Upper lobe of right lung (tissue), 1 donor: ENCODE data around the gene COQ8A. TPM values are rescaled to one million over a fixed set of nuclear protein-coding genes. Genes with fewer than 3 reads are reported as not detected.

Experiments used
- ATAC-seq: fragments of 200-7000 bp; cut with Tn5 transposase; one replicate; pipeline ENCODE4 v1.9.1; 2020; ENCODE audit warnings: mild to moderate bottlenecking, moderate library complexity
- DNase-seq: peaks from one replicate; pipeline ENCODE4 v3.0.0-alpha.2; 2020
- H3K27ac ChIP-seq: fragments of 200-600 bp; one replicate; pipeline ENCODE4 v1.8.0; 2022
- H3K27me3 ChIP-seq: fragments of 200-600 bp; one replicate; pipeline ENCODE4 v1.8.0; 2022; ENCODE audit warnings: mild to moderate bottlenecking
- H3K36me3 ChIP-seq: fragments of 200-600 bp; one replicate; pipeline ENCODE4 v1.8.0; 2022
- H3K4me1 ChIP-seq: fragments of 200-600 bp; one replicate; pipeline ENCODE4 v1.8.0; 2022
- H3K4me3 ChIP-seq: fragments of 200-600 bp; one replicate; pipeline ENCODE4 v1.8.0; 2022; ENCODE audit warnings: mild to moderate bottlenecking
- H3K9me3 ChIP-seq: fragments of 200-600 bp; one replicate; pipeline ENCODE4 v1.8.0; 2022
- CTCF ChIP-seq: fragments of 200-600 bp; IDR thresholded peaks from one replicate; pipeline ENCODE4 v1.8.0; 2022; ENCODE audit warnings: antibody characterized with exemption
- intact Hi-C: fragments of 100-400 bp; cut with DNase I; formaldehyde crosslinking; loops from one replicate; pipeline ENCODE4 v1.11.0; 2022
- total RNA-seq: library from RNA; stranded (reverse); fragmentation: NEBNext Ultra II Directional; extraction: Animal tissue kit (Norgen Biotek cat#: 25700); gene quantifications from one replicate; pipeline ENCODE4 v1.2.1, GENCODE V29; 2021
- donor health status: DM: no; HTN: yes; CAD: no; lungs with severe emphysema.

COQ8A gene
- total RNA-seq, 1 donor from 2014 or later = 30.6 TPM

GRCh38 chr1:226987179-226987536 lies 47.1 kb downstream of the COQ8A start:
- Histone ChIP-seq H3K36me3 (peaks cover 43% of the 10 kb centered on the region), H3K4me1 (peaks cover 39% of the 10 kb centered on the region), H3K9me3 (no peaks in the 10 kb centered on the region), H3K27me3 (no peaks in the 10 kb centered on the region), H3K4me3 (no peak overlapping the region), H3K27ac (no peak overlapping the region)
- DNase-seq = no peak
- ATAC-seq = no peak
- intact Hi-C loops = no loop called here
- TF ChIP-seq CTCF = no peak

- H3K4me1 ChIP-seq = peaks cover 39% of the 10 kb centered on the region
- ATAC-seq (no peak), DNase-seq (no peak)
- H3K36me3 ChIP-seq = peaks cover 38% of the 10 kb centered on the region
- no peak overlapping the region for H3K4me3 ChIP-seq
- no peak for TF ChIP-seq CTCF
- intact Hi-C loops = no loop called here
- H3K27me3 ChIP-seq = no peaks in the 10 kb centered on the region
- no peak overlapping the region for H3K27ac ChIP-seq
- H3K9me3 ChIP-seq = no peaks in the 10 kb centered on the region
Measured at GRCh38 chr1:226987623-226988333, 47.7 kb downstream of the COQ8A start.

GRCh38 chr1:226988334-226988666 lies 48.2 kb downstream of the COQ8A start:
- TF ChIP-seq CTCF = no peak
- intact Hi-C loops = no loop called here
- peaks cover 39% of the 10 kb centered on the region for H3K4me1 ChIP-seq
- H3K4me3 ChIP-seq = no peak overlapping the region
- peak; percentile 75 for ATAC-seq
- no peaks in the 10 kb centered on the region for H3K9me3 ChIP-seq
- H3K36me3 ChIP-seq = peaks cover 35% of the 10 kb centered on the region
- H3K27ac ChIP-seq = no peak overlapping the region
- no peak for DNase-seq
- no peaks in the 10 kb centered on the region for H3K27me3 ChIP-seq

GRCh38 chr1:226989085-226989920 lies 49.2 kb downstream of the COQ8A start:
- Histone ChIP-seq H3K4me1 (peaks cover 39% of the 10 kb centered on the region), H3K9me3 (no peaks in the 10 kb centered on the region), H3K27ac (peak overlapping the region; percentile 53), H3K27me3 (no peaks in the 10 kb centered on the region), H3K4me3 (no peak overlapping the region), H3K36me3 (peaks cover 42% of the 10 kb centered on the region)
- DNase-seq (no peak), ATAC-seq (no peak)
- intact Hi-C loops = no loop called here
- TF ChIP-seq CTCF = no peak

GRCh38 chr1:226990133-226990716 lies 50.1 kb downstream of the COQ8A start:
- intact Hi-C loops = no loop called here
- no peak for DNase-seq
- TF ChIP-seq CTCF = no peak
- Histone ChIP-seq H3K36me3 (peaks cover 40% of the 10 kb centered on the region), H3K27ac (peak overlapping the region; percentile 53), H3K9me3 (no peaks in the 10 kb centered on the region), H3K4me3 (no peak overlapping the region), H3K27me3 (no peaks in the 10 kb centered on the region), H3K4me1 (peaks cover 39% of the 10 kb centered on the region)
- ATAC-seq = peak; percentile 48
